Inflammatory macrophage treated with lipopolysaccharide for 1 hour (primary cell): Measurements from ENCODE around the gene SPACA7.

Source experiments
- DNase-seq, 2 donors: peaks; one replicate each; pipeline ENCODE4 v3.0.0-alpha.2; 2020 to 2022

Gene SPACA7

DNA sequence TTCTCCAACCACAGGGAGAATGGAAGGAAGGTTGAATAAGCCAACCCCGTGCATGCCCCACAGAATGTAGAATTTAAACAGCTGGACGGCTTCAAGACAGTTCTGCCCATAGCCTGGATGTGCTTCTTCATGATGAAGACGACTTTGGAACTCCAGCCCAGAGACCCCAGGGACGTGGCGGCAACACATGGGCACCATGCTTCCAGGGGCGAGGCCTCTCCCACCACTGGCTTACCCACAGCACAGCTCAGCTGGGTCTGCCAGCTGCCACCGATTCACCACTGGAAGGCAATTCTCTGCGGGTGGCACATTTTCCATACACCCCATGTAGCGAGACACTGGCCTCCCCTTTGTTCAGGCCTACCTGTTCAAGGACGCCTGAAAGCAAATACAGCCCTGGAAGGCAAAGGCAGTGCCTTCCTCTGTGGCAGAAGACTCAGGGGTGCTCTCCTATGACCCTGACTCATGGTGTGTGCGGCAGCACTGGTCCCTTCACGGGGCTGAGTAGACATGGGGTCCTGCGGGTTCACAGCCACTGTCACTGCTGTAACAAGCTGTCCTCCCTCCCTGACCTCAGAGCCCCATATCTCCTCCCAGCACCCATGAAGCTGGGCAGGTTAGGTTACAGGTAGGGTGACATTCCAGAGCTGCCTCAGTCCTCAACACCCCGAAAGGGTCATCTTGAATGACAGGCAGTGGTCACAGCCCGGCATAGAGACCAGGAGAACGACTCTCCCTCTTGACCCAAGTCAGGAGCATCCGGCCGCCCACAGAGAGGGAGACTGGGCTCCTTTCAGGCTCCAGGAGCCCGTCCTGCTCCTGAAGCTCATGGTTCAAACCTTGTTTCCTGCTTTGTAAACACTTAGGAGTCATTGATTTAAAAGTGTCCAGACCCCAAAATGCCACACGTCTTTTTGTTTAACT is 72.7 kb downstream of the SPACA7 start:
- no peak for DNase-seq

DNA sequence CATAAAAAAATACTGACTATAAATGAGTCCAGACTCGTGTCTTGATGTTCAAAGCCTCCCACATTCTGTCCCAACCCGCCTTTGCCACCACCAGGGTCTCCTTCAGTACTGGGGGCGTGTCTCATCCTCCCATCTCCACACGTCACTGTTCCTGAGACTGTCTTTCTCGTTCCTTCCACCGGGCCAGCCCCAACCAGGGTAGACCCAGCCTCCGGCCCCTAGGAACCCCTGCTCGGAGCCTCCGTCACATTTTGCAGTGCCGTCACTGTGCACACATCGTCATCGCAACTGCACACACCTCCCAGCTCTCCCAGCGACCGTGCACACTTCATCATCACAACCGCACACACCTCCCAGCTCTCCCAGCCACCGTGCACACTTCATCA is 73.4 kb downstream of the SPACA7 start:
- no peak for DNase-seq

DNA sequence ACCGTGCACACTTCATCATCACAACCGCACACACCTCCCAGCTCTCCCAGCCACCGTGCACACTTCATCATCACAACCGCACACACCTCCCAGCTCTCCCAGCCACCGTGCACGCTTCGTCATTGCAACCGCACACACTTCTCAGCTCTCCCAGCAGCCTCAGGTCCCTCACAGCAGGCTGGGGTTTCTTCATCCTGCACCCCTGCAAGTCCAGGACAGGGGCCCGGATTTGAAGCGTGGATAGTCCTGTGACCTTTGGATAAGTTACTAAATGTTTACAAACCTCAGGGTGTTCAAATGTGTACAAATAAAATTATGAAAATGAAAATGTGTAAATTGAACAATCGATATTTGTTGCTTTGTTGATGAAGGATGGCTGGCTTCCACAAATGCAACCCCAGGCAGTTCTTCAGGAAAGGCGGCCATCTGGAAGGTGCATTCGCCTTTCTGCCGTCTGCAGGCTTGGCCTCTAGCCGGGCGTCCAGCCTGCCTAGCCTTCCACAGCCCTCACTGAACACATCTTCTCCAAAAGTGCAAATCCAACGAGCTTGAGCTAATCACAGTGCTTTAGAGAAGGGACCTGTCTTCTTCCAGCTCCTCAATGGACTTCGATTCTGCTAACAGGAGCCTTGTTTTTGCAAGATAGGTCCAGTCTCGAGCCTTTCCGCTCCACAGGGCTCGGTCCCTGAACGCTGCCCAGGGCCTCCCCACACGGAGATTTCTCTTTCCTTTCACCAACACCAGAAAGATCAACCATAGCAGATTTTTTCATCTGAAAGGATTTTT is 74.2 kb downstream of the SPACA7 start:
- DNase-seq = no peak

- no peak for DNase-seq
Observed at GRCh38 chr13:112450904-112451240, 74.7 kb downstream of the SPACA7 start.

- no peak for DNase-seq
Observed at GRCh38 chr13:112451512-112452379, 75.6 kb downstream of the SPACA7 start.

DNA sequence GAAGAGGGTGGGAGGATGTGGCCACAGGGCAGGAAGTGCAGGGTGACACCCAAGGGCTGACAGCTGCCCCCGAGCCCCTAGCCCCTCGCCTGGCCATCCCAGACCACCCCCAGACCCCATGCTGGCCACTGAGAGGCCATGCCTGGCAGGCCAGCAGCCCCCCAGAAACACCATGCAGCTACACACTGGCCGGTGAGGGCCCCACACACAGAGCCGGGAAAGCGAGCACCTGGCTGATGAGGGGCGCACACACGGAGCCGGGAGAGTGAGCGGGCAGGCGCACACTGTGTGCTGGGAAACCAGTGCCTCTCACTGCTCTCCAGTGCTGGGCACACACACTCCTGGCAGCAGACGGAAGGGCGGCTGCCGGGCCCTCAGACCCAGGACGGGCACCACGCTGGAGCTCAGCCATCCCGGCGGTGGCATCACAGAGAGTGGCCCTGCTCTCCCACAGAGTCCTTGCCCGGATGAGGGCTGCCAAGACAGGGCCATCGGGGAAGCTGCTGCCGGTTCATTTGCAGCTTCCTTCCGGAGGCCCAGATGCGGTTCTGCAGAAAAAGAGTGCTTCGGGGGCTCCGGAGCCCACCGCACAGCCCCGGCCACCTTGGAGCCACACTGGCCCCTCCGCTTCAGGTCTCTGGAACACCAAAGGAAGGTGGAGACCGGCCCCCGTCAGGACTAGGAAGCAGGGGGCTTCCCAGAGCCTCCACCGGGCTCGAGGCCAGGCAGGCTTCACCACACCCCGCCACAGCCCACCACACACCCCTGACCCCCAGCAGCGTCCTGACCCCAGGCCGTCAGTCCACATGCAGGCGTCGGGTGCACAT is 76.4 kb downstream of the SPACA7 start:
- DNase-seq = no peak

DNA sequence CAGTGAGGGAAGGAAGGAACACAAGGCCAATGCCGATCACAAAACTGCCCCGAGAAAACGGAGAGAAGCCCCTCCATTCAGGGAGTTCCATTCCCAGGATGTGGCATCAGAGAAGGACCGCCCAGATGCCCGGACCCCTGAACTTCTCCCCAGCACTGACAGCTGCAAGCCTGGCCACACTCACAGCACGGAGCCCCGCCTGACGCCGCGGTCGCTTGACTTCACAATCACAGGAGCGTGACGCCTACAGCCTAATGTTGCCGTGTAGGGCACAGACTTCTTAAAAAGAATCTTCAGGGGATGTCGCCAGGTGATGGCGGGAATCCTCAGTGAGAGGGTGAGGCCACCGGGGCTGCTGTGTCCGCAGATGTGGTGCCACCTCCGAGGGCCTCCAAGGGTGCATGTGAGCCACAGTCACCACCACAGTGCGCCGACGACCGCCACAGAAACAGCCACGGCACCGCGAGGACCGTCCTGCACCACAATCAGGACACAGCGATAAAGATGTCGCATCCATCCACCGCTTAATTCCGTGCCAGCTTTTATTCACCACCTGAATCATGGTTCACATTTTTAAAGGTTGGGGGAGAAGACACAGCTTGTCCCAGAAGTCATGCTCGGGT is 77.2 kb downstream of the SPACA7 start:
- no peak for DNase-seq

GRCh38 chr13:112453874-112454647 is 77.9 kb downstream of the SPACA7 start:
- DNase-seq = no peak

GRCh38 chr13:112454648-112455334 is 78.6 kb downstream of the SPACA7 start:
- DNase-seq = no peak

DNA sequence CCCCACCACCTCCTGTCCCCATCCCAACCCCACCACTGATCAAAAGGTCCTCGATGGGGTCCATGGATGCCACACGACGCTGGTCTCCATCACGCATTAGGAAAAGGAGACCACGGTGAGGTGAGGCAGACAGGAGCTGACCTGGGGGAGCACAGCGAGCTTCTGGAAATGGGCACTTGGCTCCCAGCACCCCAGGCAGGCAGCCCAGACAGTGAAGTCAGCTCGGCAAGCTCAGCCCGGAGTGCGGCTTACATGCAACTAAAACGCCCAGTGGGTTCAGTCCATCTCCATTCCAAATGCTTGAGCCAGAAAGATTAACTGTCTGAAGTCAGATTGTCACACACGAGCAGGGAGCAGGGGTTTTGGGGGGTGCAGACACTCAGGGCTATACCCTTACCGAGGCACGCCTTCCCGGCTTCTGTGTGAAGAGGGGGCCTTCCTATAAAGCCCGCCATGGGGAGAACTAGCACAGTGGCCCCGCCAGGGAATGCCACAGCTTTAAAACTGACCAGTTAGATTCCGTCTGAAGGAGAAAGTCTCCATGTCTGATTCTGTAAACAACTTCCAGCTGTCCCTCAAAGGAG is 79.4 kb downstream of the SPACA7 start:
- DNase-seq = no peak

DNA sequence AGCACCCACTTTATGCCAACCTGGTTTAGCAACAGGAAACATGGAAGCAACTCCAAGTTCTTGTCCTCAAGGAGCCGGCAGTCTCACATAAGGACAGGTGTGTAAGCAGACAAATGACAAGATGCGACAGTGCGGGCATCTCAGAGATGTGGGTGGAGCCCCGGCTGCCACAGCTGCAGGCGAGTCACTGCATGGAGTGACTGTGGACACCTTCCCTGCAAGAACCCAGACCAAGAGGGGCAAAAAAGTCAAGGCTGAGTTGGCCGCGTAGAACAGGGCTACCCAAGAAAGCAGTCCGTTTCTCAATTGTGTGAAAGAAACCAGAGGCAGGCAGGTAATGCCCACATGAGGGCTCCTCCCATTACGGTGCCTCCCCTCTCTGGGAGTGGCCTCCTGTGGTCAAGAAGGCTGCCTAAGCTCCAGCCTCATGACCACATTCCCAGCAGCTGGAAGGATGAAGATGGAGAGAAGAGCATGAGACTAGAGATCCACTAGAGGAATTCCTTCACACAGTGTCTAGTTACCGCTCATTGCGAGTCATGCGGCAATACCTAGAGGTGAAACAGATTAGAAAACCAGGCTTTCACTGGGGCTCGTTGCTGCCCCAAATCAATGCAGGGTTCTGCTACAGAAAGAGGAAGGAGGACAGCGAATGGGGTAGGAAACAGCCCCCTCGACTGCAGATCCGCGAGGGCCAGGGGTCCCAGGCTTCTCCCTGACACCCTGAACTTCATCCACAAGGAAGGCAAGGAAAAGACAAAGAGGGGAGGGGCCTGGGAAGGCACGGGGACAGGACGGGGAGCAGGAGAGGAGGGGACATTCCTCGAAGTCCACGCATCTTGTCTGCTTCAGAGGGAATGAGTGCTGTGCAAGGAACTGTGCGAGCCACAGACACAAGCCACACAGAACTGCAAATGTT is 80.2 kb downstream of the SPACA7 start:
- no peak for DNase-seq

DNA sequence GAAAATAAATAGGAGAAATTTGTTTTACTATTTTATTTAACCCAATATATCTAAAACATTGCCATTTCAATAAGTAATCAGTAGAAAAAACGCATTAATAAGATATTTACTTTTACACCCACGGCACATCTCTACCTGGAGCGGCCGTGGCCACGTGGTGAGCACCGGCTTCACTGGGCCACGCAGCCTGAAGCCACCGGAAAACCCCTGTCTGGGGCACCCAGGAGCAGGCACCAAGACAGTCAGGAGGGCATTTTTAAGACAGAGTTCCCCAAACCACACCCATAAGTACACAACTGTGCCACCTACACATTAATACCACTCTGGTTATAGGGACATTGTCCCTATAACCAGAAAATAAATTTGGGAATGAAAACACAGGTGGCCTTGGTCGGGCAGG is 80.9 kb downstream of the SPACA7 start:
- DNase-seq = no peak

DNA sequence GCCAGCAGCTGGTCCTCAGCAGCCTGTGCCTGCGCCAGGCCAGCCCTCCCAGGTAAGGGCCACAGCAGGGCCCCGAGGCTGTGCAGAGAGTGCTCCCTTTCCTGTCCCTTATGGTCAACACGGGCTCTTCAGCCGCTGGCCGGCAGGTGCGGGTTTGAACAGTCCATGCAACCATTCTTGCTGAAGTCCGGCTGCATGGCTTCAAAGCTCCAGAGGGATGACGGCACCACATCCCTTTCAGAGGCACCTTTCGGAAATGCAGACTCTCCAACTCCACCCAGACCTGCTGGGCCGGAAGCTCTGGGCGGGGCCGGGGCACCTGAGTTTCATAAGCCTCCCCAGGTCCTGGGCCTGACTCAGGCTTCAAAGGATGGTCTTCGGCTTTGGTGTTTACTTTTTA is 81.3 kb downstream of the SPACA7 start:
- no peak for DNase-seq

GRCh38 chr13:112462408-112462807 is 86.3 kb downstream of the SPACA7 start:
- DNase-seq = no peak

DNA sequence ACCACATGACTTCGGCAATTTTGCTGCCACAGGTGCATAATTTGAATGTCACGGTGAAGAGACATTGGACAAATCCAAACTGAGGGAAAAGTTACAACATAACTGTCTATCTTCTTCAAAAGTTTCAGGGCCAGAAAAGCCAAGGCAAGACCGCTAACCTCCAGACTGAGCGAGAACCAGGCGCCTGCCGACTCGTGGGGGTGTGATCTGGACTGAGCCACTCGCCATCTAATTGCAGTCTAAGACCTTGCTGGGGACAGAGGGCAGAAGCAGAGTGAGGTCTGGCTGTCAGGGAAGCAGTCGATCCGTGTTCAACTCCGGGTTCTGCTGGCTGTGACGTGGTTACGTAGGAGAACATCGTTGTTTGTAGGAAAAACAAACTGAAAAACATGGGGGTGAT is 88.6 kb downstream of the SPACA7 start:
- no peak for DNase-seq

- no peak for DNase-seq
Observed at GRCh38 chr13:112465251-112466131, 89.3 kb downstream of the SPACA7 start.

- no peak for DNase-seq
Observed at GRCh38 chr13:112466132-112467058, 90.2 kb downstream of the SPACA7 start.
